ENCODE results near the gene OR2J3. TPM values are rescaled to one million over a fixed set of nuclear protein-coding genes. Genes with fewer than 3 reads are reported as not detected.

OR2J3 gene
- total RNA-seq, 1 experiment from 2014 or later, result not detected

- Histone ChIP-seq H3K9me3 (ENCODE audit: control insufficient read depth, low read depth, low read length) (no peaks in the 10 kb centered on the region), H3K27me3 (ENCODE audit: insufficient read depth, low read length) (no peaks in the 10 kb centered on the region), H2BK20ac (ENCODE audit: low read depth, low read length, poor library complexity, severe bottlenecking) (no peak within 1 kb of the TSS), H3K4ac (ENCODE audit: low read depth, low read length) (no peak within 1 kb of the TSS), H2BK120ac (ENCODE audit: low read depth, low read length, poor library complexity, severe bottlenecking) (no peak within 1 kb of the TSS), H3T11ph (ENCODE audit: low read length) (no peak within 1 kb of the TSS), H3K56ac (ENCODE audit: insufficient read length, low read depth, low read length) (no peak within 1 kb of the TSS), H3K4me2 (ENCODE audit: insufficient read depth, insufficient read length, low read length) (no peak within 1 kb of the TSS), H4K8ac (replicated peaks; ENCODE audit: insufficient read length, low read depth, low read length) (no peak within 1 kb of the TSS), H3K23me2 (ENCODE audit: insufficient read length, low read depth, low read length, poor library complexity, severe bottlenecking) (no peaks in the 10 kb centered on the region), H2BK15ac (ENCODE audit: low read depth, low read length) (no peak within 1 kb of the TSS), H3K79me1 (ENCODE audit: insufficient read depth, low read depth, low read length, poor library complexity, severe bottlenecking) (no peaks in the 10 kb centered on the region), H2BK5ac (ENCODE audit: insufficient read length, low read length) (no peak within 1 kb of the TSS), H2BK12ac (ENCODE audit: insufficient read length, low read depth, low read length) (no peak within 1 kb of the TSS), H2AFZ (ENCODE audit: low read length) (no peak within 1 kb of the TSS), H4K20me1 (ENCODE audit: control insufficient read depth, insufficient read depth, insufficient read length) (no peaks in the 10 kb centered on the region), H3K9ac (ENCODE audit: extremely low read depth, insufficient read length, low read length) (no peak within 1 kb of the TSS), H3K18ac (ENCODE audit: insufficient read length, low read depth, low read length) (no peak within 1 kb of the TSS), H4K91ac (ENCODE audit: insufficient read length, low read depth, low read length) (no peak within 1 kb of the TSS), H3K14ac (ENCODE audit: insufficient read depth, low read length) (no peak within 1 kb of the TSS), H4K5ac (ENCODE audit: insufficient read length, low read depth, low read length) (no peak within 1 kb of the TSS), H3K27ac (ENCODE audit: insufficient read length, low read depth, low read length) (no peak within 1 kb of the TSS), H2AK5ac (ENCODE audit: insufficient read length, low read length) (no peak within 1 kb of the TSS), H3K4me1 (ENCODE audit: insufficient read depth, low read length) (no peaks in the 10 kb centered on the region), H3K79me2 (ENCODE audit: insufficient read depth, low read length) (no peaks in the 10 kb centered on the region), H3K23ac (ENCODE audit: insufficient read length, low read depth, low read length) (no peak within 1 kb of the TSS)
- no peak for TF ChIP-seq CTCF (conservative IDR thresholded peaks at IDR 0.05)
- no peak within 1 kb of the TSS for H3K27ac Mint-ChIP-seq
- no peaks in the 10 kb centered on the region for H3K4me1 Mint-ChIP-seq
- no peaks in the 10 kb centered on the region for H3K27me3 Mint-ChIP-seq (ENCODE audit: low read depth)
- WGBS (ENCODE audit: extremely low coverage, insufficient read length, low lambda C conversion rate), result no CpG with 5 or more reads among the region's 1 CpG
- H3K36me3 Mint-ChIP-seq (ENCODE audit: insufficient read depth in 1 of 3, low read depth in 3 of 3), result no peaks in the 10 kb centered on the region
- DNase-seq, result no peak
- no peak within 1 kb of the TSS for H3K4me3 Mint-ChIP-seq
- no peaks in the 10 kb centered on the region; a peak in 1 of 5 replicates for H3K9me3 Mint-ChIP-seq
Measured at GRCh38 chr6:29087213-29087612, 20.6 kb upstream of the OR2J3 start, which contains the start of gene OR2B3. TSS of gene OR2B3 (minus strand) at chr6:29087313. CDS start at chr6:29087248, 65 bp downstream.

All from H9 (cell line).